GM18907 (cell line): ENCODE data around the gene HNRNPM.

ENCODE experiments used
- ATAC-seq: cut with Tn5 transposase; IDR thresholded peaks from one replicate; pipeline ENCODE4 v1.9.1; 2021; ENCODE audit warnings: mild to moderate bottlenecking, moderate library complexity; ENCODE audit not compliant: unreplicated experiment

Gene HNRNPM

DNA sequence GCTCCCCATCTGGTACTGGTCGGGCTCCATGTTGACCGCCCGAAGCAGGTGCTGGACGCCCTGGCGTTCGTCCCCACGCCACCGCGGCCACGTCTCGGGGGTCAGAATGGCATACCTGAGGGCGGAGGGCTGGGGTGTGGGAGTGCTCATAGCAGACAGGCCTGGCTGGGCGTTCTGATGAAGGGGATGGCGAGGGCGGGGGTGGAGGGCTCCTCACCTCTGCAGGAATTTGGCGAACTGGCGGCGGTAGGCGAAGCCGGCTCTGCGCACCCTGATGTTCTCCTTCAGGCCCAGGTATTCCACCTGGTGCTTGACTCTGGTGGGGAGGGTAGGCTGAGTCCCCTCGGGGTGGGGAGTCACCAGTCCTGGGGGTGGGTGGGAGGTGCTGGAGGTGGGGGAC lies 91.5 kb downstream of the HNRNPM start:
- no peak for ATAC-seq

DNA sequence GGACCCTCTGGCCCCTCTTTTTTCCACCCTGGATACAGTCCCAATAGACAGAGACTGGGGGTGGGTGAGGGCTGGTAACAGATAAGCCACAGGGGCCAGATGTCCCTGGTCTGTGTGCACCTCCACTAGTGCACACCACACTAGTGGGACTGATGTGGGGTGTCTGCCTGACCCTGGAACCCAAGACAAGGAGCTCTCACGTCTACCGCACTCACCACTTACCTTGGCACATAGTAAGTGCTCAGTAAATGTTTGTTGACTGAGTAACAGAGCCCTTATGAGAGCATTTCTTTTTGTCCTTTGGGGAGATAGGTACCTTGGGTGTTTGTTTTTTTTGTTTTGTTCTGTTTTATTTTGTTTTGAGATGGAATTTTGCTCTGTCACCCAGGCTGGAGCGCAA lies 92.3 kb downstream of the HNRNPM start:
- no peak for ATAC-seq
